GM18520 (cell line): ENCODE results near the gene OSBPL6.
"Not testable (repeated sequence)": the region's sequence is repeated elsewhere in the genome, so short reads cannot be mapped to it uniquely, and the experiment has no call there.

Source experiments
- ATAC-seq: cut with Tn5 transposase; IDR thresholded peaks from one replicate; pipeline ENCODE4 v1.9.1; 2021; ENCODE audit not compliant: unreplicated experiment

Gene OSBPL6

DNA sequence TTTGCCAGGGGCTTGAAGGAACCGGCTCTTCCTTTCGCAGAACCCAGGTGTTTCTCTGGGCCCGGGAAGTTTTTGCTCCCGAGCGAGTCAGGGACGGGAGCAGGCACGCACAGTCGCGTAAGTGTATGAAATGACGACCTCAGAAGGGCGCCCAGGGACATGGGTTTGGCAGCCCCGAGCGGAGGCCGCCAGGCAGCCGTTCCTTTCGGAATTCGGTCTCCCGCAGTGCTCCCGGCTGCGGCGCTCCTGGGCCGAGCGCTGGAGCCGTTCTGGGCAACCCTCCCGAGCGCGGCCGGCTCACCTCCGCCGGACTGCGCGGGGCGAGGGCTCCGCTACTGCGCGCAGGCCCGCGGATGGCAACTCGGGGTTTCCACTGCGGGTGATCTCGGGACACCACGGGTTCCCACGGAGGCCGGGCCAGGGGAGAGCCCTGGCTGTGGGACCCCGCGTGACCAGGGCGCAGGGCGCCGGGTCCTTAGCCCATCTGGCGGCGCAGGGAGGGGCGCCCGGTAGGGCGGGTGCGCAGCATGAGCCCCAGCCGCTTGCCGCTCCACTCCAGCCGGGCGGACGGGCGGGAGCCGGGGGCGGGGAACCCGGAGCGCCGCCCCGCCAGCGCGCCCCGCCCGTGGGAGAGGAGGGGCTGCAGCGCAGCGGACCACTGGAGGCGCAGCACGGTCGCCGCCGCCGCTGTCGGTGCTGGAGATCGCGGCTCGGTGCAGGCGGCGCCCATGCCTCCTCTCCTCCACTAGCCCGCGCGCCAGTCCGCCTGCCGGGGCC lies at the start of gene OSBPL6:
OSBPL6 (plus strand) TSS at position 690 of the 777 bp plus-strand sequence. CDS start 111,673 bp downstream, outside the sequence.
- ATAC-seq = peak; percentile 90

DNA sequence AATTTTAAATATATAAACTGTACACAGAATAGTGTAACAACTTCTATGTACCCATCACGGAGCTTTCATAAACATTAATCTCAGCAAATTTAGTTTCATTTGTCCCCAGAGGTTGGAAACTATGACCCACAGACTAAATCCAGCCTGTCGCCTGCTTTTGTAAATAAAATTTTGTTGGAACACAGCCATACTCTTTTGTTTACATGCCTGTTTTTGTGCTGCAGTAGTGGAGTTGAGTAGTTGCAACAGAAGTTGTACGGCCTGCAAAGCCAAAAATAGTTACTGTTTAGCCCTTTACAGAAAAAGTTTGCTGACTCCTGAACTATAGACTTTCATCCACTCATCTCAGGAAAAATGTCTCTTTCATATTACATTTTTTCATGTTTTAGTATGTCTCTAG lies 42.3 kb upstream of the OSBPL6 start:
- ATAC-seq = no peak

DNA sequence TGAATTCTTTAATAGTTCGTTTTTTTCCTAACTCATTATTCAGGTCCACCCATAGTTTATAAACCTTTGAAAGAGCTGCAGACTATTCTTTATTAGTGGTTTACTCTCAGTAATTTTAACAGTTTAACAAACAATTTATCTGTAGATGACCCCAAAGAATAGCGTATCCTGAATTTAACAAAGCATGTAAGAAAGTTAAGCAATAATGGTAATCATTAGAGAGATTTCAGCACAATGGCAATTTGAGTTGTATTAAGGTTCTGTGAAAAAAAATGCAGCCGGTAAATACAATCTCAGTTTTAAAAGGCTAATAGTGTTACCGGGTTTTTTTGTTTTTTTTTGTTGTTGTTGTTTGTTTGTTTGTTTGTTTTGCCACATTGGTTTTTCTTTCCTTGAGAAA lies 41.8 kb upstream of the OSBPL6 start:
- ATAC-seq = no peak

DNA sequence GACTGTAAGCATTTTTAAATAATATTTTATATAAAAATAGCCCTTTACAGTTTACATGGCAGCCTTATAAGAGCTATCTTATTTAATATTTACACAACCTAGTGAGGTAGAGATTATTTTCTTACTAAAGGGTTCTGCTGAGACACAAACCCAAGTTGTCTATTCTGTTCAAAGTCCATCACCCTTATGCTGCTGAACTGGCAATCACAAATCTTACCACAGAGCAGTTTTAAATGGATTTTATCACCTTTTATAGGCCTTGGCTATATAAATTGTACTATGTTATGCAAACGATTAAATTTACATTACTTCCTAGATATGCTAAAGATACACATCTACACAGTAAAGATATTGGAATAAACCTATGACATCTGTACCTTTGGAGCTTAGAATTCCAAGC lies 41.3 kb upstream of the OSBPL6 start:
- no peak for ATAC-seq

GRCh38 chr2:178153878-178154277 lies 40.4 kb upstream of the OSBPL6 start:
- not testable (repeated sequence) for ATAC-seq

GRCh38 chr2:178155524-178155923 lies 38.8 kb upstream of the OSBPL6 start:
- ATAC-seq = no peak

DNA sequence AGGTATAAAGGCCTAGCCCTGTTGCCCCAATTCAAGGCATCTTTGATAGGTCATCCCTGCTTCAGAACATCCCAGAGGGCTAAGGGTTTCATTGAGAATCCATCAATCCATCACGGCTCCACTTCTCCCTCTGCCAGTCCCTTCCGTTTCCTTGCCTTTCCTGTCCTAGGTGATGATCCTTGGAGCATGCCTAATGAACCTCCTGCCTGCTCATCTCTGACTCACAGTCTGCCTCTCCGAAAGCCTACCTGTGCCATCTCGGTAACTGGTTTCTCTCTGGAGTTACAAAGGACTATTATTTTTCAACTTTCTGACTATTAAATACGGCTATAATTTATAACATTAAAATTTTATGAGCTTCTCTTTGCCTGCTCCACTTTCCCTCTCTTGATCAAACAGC lies 36.7 kb upstream of the OSBPL6 start:
- ATAC-seq = no peak

GRCh38 chr2:178159966-178160365 lies 34.3 kb upstream of the OSBPL6 start:
- no peak for ATAC-seq

- ATAC-seq = no peak
These were observed 33.7 kb upstream of the OSBPL6 start for GRCh38 chr2:178160601-178161000.

DNA sequence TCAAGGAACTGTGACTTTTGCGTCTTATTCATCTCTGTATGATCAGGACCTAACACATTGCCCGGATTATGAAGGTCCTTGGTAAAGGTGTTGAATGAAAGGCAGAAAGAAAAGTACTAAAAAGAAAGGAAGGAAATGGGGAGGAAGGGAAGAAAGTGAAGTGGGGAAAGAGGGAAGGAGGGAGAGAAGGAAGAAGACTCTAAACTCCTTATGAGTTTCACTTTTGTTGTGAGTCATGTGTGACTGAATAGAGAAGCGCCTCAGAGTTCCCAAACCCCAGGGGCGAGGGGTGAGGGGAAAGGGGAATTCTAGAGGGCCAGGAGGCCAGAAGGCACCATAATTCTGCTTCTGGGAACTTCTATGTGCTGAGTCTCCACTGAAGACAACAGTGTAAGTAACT lies 30.9 kb upstream of the OSBPL6 start:
- ATAC-seq = no peak

DNA sequence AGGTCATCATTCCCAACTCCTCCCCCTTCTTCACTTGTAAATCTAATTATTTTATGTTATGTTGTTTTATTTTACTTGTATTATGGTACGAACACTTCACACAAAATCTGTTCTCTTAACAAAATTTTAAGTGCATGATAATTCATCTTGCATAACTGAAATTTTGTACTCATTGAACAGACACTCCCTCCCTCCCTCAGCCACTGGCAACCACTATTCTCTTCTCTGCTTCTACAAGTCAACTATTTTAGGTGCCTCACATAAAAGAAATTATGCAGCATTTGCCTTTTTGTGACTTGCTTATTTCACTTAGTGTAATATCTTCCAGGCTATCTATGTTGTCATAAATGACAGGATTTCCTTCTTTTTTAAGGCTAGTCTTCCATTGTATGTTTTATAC lies 30.4 kb upstream of the OSBPL6 start:
- no peak for ATAC-seq

- ATAC-seq = no peak
These were observed 20.7 kb upstream of the OSBPL6 start for GRCh38 chr2:178173657-178174056.

DNA sequence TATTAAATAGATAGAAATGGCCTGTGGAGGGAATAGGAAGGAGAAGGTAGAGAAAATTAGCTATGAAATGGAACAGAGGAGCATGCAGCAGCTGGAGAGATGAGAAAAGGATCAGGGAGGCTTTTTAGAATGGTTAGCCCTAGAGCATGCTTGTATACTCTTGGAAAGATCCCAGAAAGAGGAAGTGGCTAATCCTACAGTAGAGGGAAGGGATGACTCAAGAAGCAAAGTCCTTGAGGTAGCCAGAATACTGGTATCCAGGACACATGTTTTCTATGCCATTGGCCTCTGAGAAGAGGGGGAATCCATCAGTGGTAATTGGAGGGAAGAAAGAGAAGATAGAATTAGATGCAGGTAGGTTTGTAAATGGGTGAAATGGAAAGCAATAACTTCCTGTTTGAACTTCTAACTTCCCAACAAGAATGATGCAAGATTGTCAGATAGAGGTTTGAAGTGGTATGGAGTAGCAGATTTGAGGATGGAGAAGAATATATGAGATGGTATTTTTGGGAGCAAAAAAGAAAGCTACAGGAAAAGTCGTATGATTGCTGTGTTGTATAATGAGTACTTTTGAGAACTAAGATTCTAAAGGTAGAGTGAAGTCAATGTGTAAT lies 17.1 kb upstream of the OSBPL6 start:
- ATAC-seq = no peak

DNA sequence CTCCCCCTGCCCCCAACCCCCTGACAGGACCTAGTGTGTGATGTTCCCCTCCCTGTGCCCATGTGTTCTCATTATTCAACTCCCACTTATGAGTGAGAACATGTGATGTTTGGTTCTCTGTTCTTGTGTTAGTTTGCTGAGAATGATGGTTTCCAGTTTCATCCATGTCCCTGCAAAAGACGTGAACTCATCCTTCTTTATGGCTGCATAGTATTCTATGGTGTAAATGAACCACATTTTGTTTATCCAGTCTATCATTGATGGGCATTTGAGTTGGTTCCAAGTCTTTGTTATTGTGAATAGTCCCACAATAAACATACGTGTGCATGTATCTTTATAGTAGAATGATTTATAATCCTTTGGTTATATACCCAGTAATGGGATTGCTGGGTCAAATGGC lies 13.7 kb upstream of the OSBPL6 start:
- not testable (repeated sequence) for ATAC-seq

DNA sequence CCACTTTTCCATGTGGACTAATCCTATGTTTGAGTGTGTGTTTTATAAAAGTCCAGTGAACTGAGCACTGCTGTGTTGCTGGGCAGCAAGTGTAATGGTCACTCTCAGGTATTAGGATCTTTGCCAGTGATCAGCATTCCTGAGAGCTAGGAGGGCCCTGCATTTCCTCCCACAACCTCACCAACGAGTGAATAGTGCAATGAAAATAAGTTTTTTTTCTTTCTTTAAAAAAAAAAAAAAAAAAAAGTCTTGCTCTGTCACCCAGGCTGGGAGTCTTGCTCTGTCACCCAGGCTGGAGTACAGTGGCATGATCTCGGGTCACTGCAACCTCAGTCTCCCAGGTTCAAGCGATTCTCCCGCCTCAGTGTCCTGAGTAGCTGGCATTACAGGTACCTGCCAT lies 6.5 kb upstream of the OSBPL6 start:
- no peak for ATAC-seq

- no peak for ATAC-seq
These were observed 5.8 kb upstream of the OSBPL6 start for GRCh38 chr2:178188466-178188865.

DNA sequence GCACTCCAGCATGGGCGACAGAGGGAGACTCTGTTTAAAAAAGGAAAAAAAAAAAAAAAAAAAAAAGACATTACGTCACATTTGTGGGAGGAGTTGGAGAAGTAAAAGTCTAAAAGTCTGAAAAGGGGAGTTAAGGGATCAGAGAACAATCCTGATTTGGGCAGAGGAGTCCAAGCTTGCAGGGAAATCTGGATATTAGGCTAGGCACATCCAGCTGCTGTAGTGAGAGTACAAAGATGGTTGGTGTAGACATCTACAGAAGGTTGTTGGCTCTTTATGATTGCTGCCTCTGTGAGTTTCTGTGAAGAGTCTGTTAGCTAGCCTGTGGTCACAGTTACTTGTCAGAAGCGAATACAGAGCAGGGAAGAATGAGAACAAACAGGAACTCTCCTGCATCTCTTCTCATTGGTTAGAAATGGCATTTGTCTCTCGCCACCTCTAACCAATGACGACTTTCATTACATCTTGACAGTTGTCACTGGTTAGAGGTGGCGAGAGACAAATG lies 3.3 kb upstream of the OSBPL6 start:
- ATAC-seq = no peak

DNA sequence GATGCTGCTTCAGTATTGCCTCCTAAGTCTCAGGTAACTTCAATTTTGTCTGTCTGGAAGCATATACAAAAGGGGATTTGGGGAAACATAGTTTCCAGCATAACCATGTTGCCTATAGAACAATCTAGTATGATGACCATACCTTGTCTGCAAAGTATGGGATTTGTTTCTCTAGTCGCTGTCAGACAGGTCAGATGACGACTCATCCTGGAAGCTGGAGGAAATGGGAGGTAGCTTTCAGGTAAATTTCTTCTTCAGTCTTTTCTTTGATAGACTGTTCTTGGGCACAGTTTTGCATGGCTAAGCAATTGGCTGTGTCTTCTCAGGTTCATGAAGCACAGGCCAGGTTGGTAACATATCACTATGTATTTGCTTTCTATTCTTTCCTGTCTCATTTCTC lies 2.8 kb upstream of the OSBPL6 start:
- ATAC-seq = no peak

GRCh38 chr2:178193496-178193822 lies 853 bp upstream of the OSBPL6 start:
- ATAC-seq = no peak

DNA sequence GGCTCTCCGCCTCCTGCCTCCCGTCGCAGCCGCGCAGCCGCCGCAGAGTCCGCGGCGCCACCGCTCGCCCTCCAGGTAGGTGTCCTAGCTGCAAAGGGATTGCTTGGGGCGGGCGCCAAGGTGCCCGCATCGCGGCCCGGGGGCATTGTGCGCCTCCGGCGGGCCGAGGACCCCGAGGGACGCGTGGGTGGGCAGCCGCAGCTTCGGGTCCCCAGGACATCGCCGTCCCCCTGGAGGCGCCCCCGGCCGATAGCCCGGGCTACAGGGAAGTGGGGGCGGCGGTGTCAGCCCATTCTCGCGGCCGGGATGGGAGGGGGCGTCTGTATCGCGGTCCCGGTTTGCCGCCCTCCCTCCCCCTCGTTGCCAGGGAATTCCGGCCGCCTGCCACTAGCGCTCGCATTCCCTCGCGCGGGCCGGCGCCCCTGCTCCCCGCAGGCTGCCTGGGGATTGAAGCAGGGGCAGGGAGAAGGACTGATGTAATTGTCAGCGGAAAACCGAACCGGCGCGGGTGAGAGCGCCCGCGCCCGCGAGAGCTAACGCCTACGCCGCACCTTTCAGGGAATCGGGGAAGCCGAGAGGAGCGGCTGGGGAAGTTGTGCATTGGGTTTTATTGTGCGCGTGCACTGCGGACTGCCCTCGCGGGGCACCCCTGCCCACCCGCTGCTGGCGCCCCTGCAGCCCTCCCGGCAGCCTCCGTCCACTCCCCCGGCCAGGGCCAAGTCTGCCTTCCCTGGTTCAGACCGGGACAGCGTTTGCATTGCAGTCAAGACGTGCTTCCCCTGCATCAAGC lies 483 bp downstream of the OSBPL6 start:
- ATAC-seq = no peak

DNA sequence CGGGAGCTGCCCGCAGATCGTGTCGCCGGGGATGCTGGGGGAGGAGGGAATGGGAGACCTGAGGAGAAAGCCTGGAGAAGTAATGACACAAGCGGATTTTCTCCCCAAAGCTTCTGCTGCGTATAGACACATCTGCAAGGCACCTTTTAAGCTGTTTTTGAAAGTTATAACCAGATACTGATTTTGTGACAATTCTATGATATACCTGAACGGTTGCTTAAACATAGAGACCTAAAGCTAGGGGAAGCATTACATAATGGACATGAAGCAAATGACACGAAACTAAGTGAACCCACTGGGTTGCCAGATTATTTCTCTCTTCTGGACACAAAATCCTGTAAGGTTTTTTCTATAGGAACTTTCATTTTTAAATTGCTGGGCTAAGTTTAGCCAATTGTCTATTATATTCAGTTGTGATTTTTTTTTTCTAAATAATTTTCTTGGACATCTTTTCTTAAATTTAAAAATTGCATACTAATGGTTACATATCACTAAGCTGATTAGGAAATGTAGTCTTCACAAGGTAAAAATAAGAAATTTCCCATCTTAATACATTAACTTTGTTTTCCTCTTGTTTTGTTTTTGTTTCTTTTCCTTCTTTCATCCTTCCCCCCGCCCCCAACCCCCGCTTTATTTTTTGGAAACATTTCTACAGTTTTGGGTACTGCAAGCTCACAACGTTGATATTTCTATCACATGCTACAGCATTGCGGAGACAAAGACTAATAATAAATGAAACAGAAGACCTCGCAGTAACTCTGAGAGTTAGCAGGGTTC lies 1.3 kb downstream of the OSBPL6 start:
- no peak for ATAC-seq
